Smooth muscle cell (in vitro differentiated cells): ENCODE measurements around the gene NFATC2. TPM values are rescaled to one million over a fixed set of nuclear protein-coding genes. Genes with fewer than 3 reads are reported as not detected.
A peak's percentile ranks its signal among the peaks of the same experiment; 100 is the strongest.

ENCODE experiments used
- DNase-seq: peaks from one replicate; lab custom pipeline; 2025; ENCODE audit not compliant: unreplicated experiment; lab: John Stamatoyannopoulos, UW
- H2AFZ ChIP-seq: fragments of 200-600 bp; sonication (generic); 2 replicates; pipeline ENCODE4 v1.6.0; 2016; ENCODE audit warnings: antibody characterized with exemption, low read depth, mild to moderate bottlenecking
- H3F3A ChIP-seq: fragments of 200-600 bp; sonication (generic); 2 replicates; pipeline ENCODE4 v1.6.0; 2017; ENCODE audit warnings: antibody characterized with exemption, low read depth
- H3K27ac ChIP-seq: fragments of 200-600 bp; sonication (generic); 2 replicates; pipeline ENCODE4 v1.5.1; 2016; ENCODE audit warnings: low read depth, mild to moderate bottlenecking
- H3K27me3 ChIP-seq: fragments of 200-600 bp; sonication (generic); 2 replicates; pipeline ENCODE4 v1.6.1; 2016; ENCODE audit warnings: low read depth, mild to moderate bottlenecking
- H3K36me3 ChIP-seq: fragments of 200-600 bp; sonication (generic); 2 replicates; pipeline ENCODE4 v1.5.1; 2016; ENCODE audit warnings: low read depth
- H3K4me1 ChIP-seq: fragments of 200-600 bp; sonication (generic); 2 replicates; pipeline ENCODE4 v1.5.1; 2016; ENCODE audit warnings: low read depth
- H3K4me2 ChIP-seq: fragments of 200-600 bp; sonication (generic); 2 replicates; pipeline ENCODE4 v1.6.0; 2016; ENCODE audit warnings: mild to moderate bottlenecking
- H3K4me3 ChIP-seq: fragments of 200-600 bp; sonication (generic); 2 replicates; pipeline ENCODE4 v1.5.1; 2016; ENCODE audit warnings: mild to moderate bottlenecking
- H3K79me2 ChIP-seq: fragments of 200-600 bp; sonication (generic); 2 replicates; pipeline ENCODE4 v1.6.0; 2016; ENCODE audit warnings: low read depth, mild to moderate bottlenecking
- H3K9ac ChIP-seq: fragments of 200-600 bp; sonication (generic); 2 replicates; pipeline ENCODE4 v1.6.0; 2016; ENCODE audit warnings: low read depth
- H3K9me3 ChIP-seq: fragments of 200-600 bp; sonication (generic); replicated peaks from 2 replicates; pipeline ENCODE4 v1.5.1; 2016; ENCODE audit warnings: low read depth
- H4K20me1 ChIP-seq: fragments of 200-600 bp; sonication (generic); 2 replicates; pipeline ENCODE4 v1.6.0; 2016; ENCODE audit warnings: low read depth
- CTCF ChIP-seq: fragments of 200-600 bp; sonication (generic); IDR thresholded peaks from 2 replicates; pipeline ENCODE4 v1.5.1; 2017; ENCODE audit warnings: borderline replicate concordance, mild to moderate bottlenecking, antibody characterized with exemption; ENCODE audit not compliant: insufficient read depth, poor library complexity, severe bottlenecking
- WGBS: methylation state at CpG from one replicate; pipeline ENCODE4 v1.1.7; 2016; ENCODE audit warnings: low lambda C conversion rate; 5-methylcytosine and 5-hydroxymethylcytosine counted together
- polyA plus RNA-seq: library from polyadenylated mRNA; unstranded; fragments of >200 nt; fragmentation: Nextera tagmentation; extraction: Ambion mirVana; gene quantifications from 2 replicates; pipeline ENCODE4 v1.2.1, GENCODE V29; 2016
- total RNA-seq: library from RNA; depleted of rRNA; stranded (reverse); fragments of >200 nt; gene quantifications from 2 replicates; pipeline ENCODE4 v1.2.3, GENCODE V29; 2014

NFATC2 gene
- total and polyA plus RNA-seq, 2 experiments from 2014 or later = 5.8 to 8.4 TPM

- Histone ChIP-seq H3K36me3 (no peaks in the 10 kb centered on the region), H3K4me1 (peaks cover 4% of the 10 kb centered on the region), H4K20me1 (no peaks in the 10 kb centered on the region), H3K27me3 (no peaks in the 10 kb centered on the region), H3K27ac (no peak overlapping the region), H3F3A (peaks cover 1% of the 10 kb centered on the region), H2AFZ (no peak overlapping the region), H3K4me3 (no peak overlapping the region), H3K4me2 (no peak overlapping the region), H3K9ac (no peak overlapping the region), H3K9me3 (no peaks in the 10 kb centered on the region), H3K79me2 (no peaks in the 10 kb centered on the region)
- 94% methylated on average over 10 of the region's 10 CpGs for WGBS
- no peak for DNase-seq
- TF ChIP-seq CTCF = no peak
Observed at GRCh38 chr20:51493346-51493791, 49.1 kb downstream of the NFATC2 start.

GRCh38 chr20:51492167-51493092, 50.1 kb downstream of the NFATC2 start:
- TF ChIP-seq CTCF = no peak
- peak overlapping the region; percentile 54 for H3K4me2 ChIP-seq
- no peaks in the 10 kb centered on the region for H4K20me1 ChIP-seq
- H3K36me3 ChIP-seq = no peaks in the 10 kb centered on the region
- no peaks in the 10 kb centered on the region for H3K27me3 ChIP-seq
- H3K9me3 ChIP-seq = no peaks in the 10 kb centered on the region
- H3K79me2 ChIP-seq = no peaks in the 10 kb centered on the region
- H2AFZ ChIP-seq = peak overlapping the region; percentile 58
- H3K27ac ChIP-seq = peak overlapping the region; percentile 76
- DNase-seq = no peak
- no peak overlapping the region for H3K4me3 ChIP-seq
- H3K4me1 ChIP-seq = peaks cover 6% of the 10 kb centered on the region
- 58% methylated on average over 47 of the region's 47 CpGs for WGBS
- H3F3A ChIP-seq = peaks cover 6% of the 10 kb centered on the region
- peak overlapping the region; percentile 40 for H3K9ac ChIP-seq

- H3K27me3 ChIP-seq = no peaks in the 10 kb centered on the region
- WGBS = 92% methylated on average over 11 of the region's 11 CpGs
- no peak overlapping the region for H3K4me2 ChIP-seq
- H3K4me1 ChIP-seq = peaks cover 14% of the 10 kb centered on the region
- H3F3A ChIP-seq = peaks cover 15% of the 10 kb centered on the region
- H3K36me3 ChIP-seq = no peaks in the 10 kb centered on the region
- H3K79me2 ChIP-seq = no peaks in the 10 kb centered on the region
- H3K9ac ChIP-seq = no peak overlapping the region
- no peak overlapping the region for H3K4me3 ChIP-seq
- no peaks in the 10 kb centered on the region for H4K20me1 ChIP-seq
- H2AFZ ChIP-seq = no peak overlapping the region
- no peak for DNase-seq
- no peak for TF ChIP-seq CTCF
- H3K27ac ChIP-seq = no peak overlapping the region
- H3K9me3 ChIP-seq = no peaks in the 10 kb centered on the region
Observed at GRCh38 chr20:51491393-51491792, 51.1 kb downstream of the NFATC2 start.
